HG03103 (cell line): ENCODE results near the gene RRAD.

Source experiments
- ATAC-seq: cut with Tn5 transposase; IDR thresholded peaks from one replicate; pipeline ENCODE4 v1.9.1; 2021; ENCODE audit warnings: low read depth; ENCODE audit not compliant: unreplicated experiment

RRAD gene

GRCh38 chr16:66919569-66920298, 5.6 kb downstream of the RRAD start:
- no peak for ATAC-seq

GRCh38 chr16:66918803-66919568, 6.3 kb downstream of the RRAD start, which contains the start of gene CDH16:
Gene CDH16 (minus strand): TSS chr16:66918885. CDS start chr16:66918065, 820 bp downstream.
- no peak for ATAC-seq

GRCh38 chr16:66918355-66918754, 7.0 kb downstream of the RRAD start:
- ATAC-seq, result no peak

GRCh38 chr16:66917741-66918140, 7.6 kb downstream of the RRAD start:
- ATAC-seq, result no peak

GRCh38 chr16:66916518-66916917, 8.8 kb downstream of the RRAD start:
- ATAC-seq, result no peak

- ATAC-seq, result no peak
Observed at GRCh38 chr16:66915041-66915440, 10.3 kb downstream of the RRAD start.

GRCh38 chr16:66914541-66914940, 10.8 kb downstream of the RRAD start:
- ATAC-seq, result no peak

GRCh38 chr16:66913711-66914110, 11.6 kb downstream of the RRAD start:
- no peak for ATAC-seq

GRCh38 chr16:66913081-66913480, 12.3 kb downstream of the RRAD start:
- no peak for ATAC-seq

- ATAC-seq, result no peak
Observed at GRCh38 chr16:66911801-66912200, 13.5 kb downstream of the RRAD start.

- ATAC-seq, result no peak
Observed at GRCh38 chr16:66911112-66911511, 14.2 kb downstream of the RRAD start.

- ATAC-seq, result no peak
Observed at GRCh38 chr16:66910175-66910940, 15.0 kb downstream of the RRAD start.

- ATAC-seq, result no peak
Observed at GRCh38 chr16:66908762-66909559, 16.4 kb downstream of the RRAD start.

- ATAC-seq, result no peak
Observed at GRCh38 chr16:66908116-66908515, 17.2 kb downstream of the RRAD start.

- no peak for ATAC-seq
Observed at GRCh38 chr16:66906916-66907836, 18.2 kb downstream of the RRAD start.

GRCh38 chr16:66905633-66906539, 19.4 kb downstream of the RRAD start:
- ATAC-seq, result no peak

- ATAC-seq, result no peak
Observed at GRCh38 chr16:66904846-66905632, 20.3 kb downstream of the RRAD start.

GRCh38 chr16:66904428-66904845, 20.9 kb downstream of the RRAD start:
- no peak for ATAC-seq
